ENCODE data around the gene NDE1. TPM values are rescaled to one million over a fixed set of nuclear protein-coding genes. Genes with fewer than 3 reads are reported as not detected.
A peak's percentile ranks its signal among the peaks of the same experiment; 100 is the strongest.
"Not testable (repeated sequence)": the region's sequence is repeated elsewhere in the genome, so short reads cannot be mapped to it uniquely, and the experiment has no call there.

Gene NDE1
- total and polyA plus RNA-seq, 12 donors, result 3.1 to 21.6 (median 14.7) TPM

DNA sequence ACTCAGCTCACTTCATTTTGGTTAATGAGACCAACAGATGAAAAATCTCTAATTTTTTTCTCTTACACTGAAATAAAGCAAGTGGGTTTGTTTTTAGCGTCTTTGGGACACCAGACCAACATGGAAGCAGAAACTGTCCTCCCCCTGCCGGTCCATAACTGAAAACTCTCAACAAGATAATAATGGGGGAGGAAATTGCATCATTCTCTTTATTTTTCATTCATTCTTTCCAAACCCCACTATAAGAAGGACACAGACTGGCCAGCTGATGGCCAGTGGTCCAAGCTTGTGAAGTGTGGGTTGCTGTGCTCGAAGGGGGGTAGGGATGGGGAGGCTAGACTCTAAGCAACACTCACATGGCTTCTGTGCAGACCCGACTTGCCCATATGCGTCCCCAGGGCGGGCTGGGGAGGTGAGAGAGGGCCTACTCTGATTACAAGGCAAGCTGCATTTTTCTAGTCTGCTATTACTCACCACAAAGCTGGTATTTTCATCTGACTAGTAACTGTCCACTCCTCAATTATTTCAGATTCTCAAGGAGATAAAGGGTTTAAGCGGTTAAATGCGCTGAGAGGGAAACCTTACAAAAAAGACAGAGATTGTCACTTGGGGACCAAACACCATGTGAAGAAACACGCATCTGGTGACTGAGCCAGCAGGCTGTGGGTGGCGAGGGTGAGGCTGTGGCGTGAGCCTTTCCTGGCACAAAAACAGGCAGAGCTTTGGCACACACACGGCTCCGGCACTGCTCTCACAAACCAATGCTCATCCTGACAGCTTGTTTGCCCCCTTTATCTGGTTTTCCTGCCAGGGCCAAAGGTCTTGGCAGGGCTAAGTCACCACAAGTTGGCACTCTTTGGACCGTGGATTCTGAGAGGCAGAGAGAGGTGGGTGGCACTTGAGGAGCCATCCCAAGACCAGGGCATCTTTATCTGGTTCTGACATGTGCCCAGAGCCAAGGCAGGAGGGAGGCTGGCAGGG, 45.3 kb upstream of the NDE1 start:
- DNase-seq, result no peak
- Histone ChIP-seq H3K27ac (no peak overlapping the region), H3K36me3 (replicated peaks in 1 of 2) (peaks cover 0 to 77% of the 10 kb centered on the region in 2 donors), H3K4me1 (replicated peaks in 1 of 2) (peaks cover 6% of the 10 kb centered on the region in 2 donors), H3K27me3 (no peaks in the 10 kb centered on the region), H3K4me3 (no peak overlapping the region), H3K9me3 (replicated peaks in 1 of 3) (no peaks in the 10 kb centered on the region)
- 88 to 93% (median 91%) methylated on average over 13 to 14 of the region's 14 CpGs for WGBS, 4 donors
- intact Hi-C loops (cut with DNase I), result no loop called here
- TF ChIP-seq, protein P1, sequence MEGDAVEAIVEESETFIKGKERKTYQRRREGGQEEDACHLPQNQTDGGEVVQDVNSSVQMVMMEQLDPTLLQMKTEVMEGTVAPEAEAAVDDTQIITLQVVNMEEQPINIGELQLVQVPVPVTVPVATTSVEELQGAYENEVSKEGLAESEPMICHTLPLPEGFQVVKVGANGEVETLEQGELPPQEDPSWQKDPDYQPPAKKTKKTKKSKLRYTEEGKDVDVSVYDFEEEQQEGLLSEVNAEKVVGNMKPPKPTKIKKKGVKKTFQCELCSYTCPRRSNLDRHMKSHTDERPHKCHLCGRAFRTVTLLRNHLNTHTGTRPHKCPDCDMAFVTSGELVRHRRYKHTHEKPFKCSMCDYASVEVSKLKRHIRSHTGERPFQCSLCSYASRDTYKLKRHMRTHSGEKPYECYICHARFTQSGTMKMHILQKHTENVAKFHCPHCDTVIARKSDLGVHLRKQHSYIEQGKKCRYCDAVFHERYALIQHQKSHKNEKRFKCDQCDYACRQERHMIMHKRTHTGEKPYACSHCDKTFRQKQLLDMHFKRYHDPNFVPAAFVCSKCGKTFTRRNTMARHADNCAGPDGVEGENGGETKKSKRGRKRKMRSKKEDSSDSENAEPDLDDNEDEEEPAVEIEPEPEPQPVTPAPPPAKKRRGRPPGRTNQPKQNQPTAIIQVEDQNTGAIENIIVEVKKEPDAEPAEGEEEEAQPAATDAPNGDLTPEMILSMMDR (IDR thresholded peaks at IDR 0.05), result no peak
- no peak for TF ChIP-seq POLR2A (IDR thresholded peaks at IDR 0.05)

DNA sequence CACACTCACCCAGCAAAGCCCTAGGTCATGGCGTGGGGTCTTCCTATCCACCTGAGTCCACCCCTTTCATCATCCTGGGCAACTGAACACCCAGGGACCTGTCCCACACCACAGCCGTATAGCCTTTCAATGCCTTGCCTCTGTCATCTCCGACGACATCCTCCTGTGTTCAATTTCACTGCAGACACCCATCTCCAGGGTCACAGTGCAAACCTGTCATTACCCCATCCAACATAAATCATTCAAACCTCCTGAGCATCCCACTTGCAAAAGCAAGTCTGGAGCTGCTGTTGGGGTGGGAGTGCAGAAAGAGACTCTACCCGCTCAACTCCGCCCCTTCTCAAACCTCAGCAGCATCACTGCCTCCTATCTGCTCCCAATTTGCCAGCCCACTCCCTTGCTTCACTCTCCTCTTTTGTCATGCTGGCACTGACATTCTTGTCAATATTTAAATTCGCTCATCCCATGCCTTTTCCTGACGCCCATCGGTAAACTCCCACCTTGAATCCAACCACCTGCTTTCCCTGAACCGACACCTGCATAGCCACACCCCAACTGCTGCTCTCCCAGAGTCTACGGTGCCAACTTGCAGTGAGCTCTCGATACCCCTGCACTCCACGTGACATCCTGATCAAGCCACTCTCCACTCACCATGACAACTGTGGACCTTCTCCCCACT, 44.1 kb upstream of the NDE1 start:
- peaks cover 0 to 75% of the 10 kb centered on the region in 2 donors for H3K36me3 ChIP-seq (replicated peaks in 1 of 2)
- no peaks in the 10 kb centered on the region for H3K9me3 ChIP-seq (replicated peaks in 1 of 3)
- no peak overlapping the region for H3K27ac ChIP-seq
- no peak for DNase-seq
- TF ChIP-seq, protein P1 (IDR thresholded peaks at IDR 0.05), result no peak
- no peak for TF ChIP-seq POLR2A (IDR thresholded peaks at IDR 0.05)
- intact Hi-C loops (cut with DNase I), result no loop called here
- no peak overlapping the region for H3K4me3 ChIP-seq
- H3K4me1 ChIP-seq (replicated peaks in 1 of 2), result peaks cover 0 to under 1% of the 10 kb centered on the region in 2 donors
- no peaks in the 10 kb centered on the region for H3K27me3 ChIP-seq
- 95 to 96% (median 96%) methylated on average over 13 of the region's 13 CpGs for WGBS, 4 donors

DNA sequence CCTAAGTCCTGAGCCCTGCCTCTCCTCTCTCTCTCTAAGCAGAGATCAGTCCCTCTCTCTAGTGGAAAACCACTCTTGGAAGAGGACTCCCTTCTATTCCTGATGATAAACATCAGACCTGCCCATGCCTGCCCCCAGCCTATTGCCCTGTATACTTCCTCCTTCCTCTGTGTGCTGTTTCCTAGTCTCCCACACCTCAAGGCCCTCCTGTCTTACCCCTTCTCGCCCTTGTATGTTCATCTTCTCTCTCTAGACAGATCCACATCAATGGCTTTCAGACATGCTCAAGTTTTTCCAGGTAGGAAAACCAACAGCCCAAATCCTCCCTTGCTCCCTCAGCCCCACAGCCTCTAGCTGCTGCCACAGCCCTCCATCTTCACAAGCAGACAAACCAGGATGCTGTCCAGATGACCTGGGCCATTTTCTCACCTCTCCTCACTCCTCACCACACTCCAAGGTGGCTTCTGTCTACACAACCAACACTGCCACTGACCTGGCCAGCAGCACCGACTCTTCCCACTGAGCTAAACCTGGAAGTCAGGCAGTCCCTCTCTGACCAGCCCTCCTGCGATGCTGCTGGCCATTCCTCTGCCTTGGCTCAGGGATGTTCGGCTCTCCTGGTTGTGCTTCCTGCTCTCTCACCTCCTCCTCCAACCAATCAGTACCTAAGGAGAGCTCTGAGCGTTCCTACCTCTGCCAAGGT, 43.4 kb upstream of the NDE1 start:
- intact Hi-C loops (cut with DNase I), result no loop called here
- 94 to 97% (median 96%) methylated on average over 5 of the region's 5 CpGs for WGBS, 4 donors
- H3K4me1 ChIP-seq (replicated peaks in 1 of 2), result no peaks in the 10 kb centered on the region
- H3K9me3 ChIP-seq (replicated peaks in 1 of 3), result no peaks in the 10 kb centered on the region
- no peaks in the 10 kb centered on the region for H3K27me3 ChIP-seq
- TF ChIP-seq, protein P1 (IDR thresholded peaks at IDR 0.05), result no peak
- TF ChIP-seq POLR2A (IDR thresholded peaks at IDR 0.05), result no peak
- DNase-seq, result no peak
- no peak overlapping the region for H3K4me3 ChIP-seq
- H3K36me3 ChIP-seq (replicated peaks in 1 of 2), result peaks cover 0 to 75% of the 10 kb centered on the region in 2 donors
- peak overlapping the region in 1 of 5 donors; percentile 72 for H3K27ac ChIP-seq

DNA sequence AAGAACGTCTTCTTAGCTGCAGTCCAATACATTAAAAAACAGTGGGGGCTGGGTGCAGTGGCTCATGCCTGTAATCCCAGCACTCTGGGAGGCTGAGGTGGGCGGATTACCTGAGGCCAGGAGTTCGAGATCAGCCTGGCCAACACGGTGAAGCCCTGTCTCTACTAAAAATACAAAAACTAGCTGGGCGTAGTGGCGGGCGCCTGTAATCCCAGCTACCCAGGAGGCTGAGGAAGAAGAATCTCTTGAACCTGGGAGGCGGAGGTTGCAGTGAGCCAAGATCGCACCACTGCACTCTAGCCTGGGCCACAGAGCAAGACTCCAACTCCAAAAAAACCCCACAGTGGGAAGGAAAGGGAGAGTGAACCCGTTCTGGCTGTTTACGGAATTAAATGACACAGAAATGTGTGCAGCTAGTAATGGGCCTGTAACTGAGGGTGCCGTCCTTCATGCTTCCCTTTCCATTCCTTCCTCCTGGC, 42.8 kb upstream of the NDE1 start:
- peak overlapping the region in 2 of 5 donors; percentile 56 to 72 for H3K27ac ChIP-seq
- 94 to 96% (median 95%) methylated on average over 12 of the region's 12 CpGs for WGBS, 4 donors
- H3K27me3 ChIP-seq; DNase-seq; H3K4me3 ChIP-seq; H3K4me1 ChIP-seq (replicated peaks in 1 of 2); intact Hi-C loops (cut with DNase I); H3K9me3 ChIP-seq (replicated peaks in 1 of 3): not testable (repeated sequence)
- H3K36me3 ChIP-seq (replicated peaks in 1 of 2), result peaks cover 0 to 75% of the 10 kb centered on the region in 2 donors
